HL-60/S4 (cell line): ENCODE data around the gene NELFE.
"Not testable (repeated sequence)": the region's sequence is repeated elsewhere in the genome, so short reads cannot be mapped to it uniquely, and the experiment has no call there.

ENCODE experiments used
- in situ Hi-C: fragments of 300-500 bp; cut with MboI; formaldehyde crosslinking; loops from 2 replicates; pipeline ENCODE4 v1.14.3; 2022; ENCODE audit warnings: low sequenced_read_pairs

Gene NELFE

DNA sequence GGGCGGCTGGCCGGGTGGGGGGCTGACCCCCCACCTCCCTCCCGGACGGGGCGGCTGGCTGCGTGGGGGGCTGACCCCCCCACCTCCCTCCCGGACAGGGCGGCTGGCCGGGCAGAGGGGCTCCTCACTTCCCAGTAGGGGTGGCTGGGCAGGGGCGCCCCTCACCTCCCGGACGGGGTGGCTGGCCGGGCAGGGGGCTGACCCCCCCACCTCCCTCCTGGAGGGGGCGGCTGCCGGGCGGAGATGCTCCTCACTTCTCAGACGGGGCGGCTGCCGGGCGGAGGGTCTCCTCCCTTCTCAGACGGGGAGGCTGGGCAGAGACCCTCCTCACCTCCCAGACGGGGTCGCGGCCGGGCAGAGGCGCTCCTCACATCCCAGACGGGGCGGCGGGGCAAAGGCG lies 17.3 kb upstream of the NELFE start:
- in situ Hi-C loops: not testable (repeated sequence)

DNA sequence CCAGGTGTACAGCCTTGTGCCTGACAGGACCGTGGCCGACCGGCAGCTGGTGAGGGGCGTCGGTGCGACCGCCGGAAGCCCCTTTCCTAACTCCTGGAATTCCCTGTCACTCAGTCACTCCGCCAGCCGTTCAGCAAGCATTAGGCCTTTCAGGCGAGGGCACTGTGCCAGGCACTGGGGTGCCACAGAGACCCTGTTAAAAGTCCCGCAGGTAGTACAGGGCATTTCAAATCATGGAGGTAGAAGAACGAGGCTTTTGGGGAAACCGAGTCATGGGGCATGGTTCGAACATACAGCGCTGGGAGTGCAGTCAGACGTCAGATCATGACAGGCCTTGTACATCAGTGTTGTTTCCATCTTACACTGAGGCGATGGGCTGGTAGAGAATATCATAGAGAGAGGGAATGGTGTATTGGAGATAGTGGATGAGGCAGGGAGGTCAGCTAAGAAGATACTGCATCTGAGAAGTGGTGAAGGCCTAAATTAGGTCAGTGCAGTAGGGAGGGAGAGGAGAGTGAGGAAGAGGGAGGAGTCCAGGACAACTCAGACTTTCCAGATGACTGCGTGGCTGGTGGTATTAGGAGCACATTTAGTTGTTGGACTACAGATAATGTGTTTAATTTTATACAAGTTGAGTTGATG lies 14.1 kb upstream of the NELFE start:
- in situ Hi-C loops: no loop called here

DNA sequence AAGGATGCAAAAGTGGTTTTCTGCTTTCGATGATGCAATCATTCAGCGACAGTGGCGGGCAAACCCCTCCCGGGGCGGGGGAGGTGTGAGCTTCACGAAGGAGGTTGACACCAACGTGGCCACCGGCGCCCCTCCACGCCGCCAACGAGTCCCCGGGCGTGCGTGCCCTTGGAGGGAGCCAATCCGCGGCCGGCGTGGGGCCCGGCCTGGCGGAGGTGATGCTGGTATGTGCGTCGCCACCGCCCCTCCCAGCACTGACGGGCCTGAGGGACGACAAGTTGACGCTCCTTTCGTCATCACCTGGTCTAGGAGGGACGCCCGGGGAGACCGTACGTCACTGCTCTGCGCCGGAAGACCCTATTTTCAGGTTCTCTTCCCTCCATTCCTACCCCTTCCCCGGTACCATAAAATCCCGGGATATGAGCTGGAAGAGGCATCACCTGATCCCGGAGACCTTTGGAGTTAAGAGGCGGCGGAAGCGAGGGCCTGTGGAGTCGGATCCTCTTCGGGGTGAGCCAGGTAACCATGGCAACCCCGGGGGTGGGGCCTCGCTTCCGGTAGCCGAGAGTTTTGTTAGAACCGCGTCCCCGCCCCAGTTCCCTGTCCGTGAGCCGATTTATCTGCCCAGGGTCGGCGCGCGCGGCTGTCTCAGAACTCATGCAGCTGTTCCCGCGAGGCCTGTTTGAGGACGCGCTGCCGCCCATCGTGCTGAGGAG lies 13.4 kb upstream of the NELFE start, which contains the start of gene DXO:
Gene DXO (minus strand): TSS at position 146 of the 716 bp plus-strand sequence. CDS start 463 bp downstream, outside the sequence.
- in situ Hi-C loops: no loop called here

DNA sequence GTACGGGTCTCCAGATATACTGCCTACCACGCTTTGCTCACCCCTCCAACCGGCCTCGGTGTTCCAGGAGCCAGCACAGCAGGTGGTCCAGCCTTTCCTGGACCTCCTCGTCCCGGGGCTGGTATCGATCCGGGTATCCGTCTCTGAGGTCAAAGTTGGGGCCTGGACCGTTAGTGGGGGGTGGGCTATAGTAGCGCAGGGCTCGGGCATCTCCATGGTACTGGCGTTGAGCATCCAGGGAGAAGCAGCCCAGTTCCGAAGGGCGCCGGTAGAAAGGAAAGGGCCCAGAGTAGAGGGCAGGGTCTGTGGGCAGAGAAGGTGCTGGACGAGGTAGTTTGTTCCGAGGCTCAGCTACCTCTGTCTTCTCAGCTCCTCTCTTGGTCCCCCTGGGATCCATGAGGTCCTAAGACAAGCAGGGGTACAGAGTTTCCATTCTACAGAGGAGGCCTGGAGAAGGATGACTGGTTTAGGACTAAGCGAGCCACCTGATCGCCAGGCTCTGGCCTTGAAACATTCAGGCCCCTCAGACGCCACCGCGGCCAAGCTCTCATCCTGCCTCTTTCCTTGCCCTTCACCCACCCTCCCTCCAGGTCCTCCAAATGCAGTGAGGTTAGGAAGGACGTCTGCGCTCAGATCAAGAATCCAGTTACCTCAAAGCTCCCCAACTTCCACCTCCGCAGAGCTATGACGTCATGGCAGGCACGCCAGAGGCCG lies 12.7 kb upstream of the NELFE start:
- in situ Hi-C loops: no loop called here

DNA sequence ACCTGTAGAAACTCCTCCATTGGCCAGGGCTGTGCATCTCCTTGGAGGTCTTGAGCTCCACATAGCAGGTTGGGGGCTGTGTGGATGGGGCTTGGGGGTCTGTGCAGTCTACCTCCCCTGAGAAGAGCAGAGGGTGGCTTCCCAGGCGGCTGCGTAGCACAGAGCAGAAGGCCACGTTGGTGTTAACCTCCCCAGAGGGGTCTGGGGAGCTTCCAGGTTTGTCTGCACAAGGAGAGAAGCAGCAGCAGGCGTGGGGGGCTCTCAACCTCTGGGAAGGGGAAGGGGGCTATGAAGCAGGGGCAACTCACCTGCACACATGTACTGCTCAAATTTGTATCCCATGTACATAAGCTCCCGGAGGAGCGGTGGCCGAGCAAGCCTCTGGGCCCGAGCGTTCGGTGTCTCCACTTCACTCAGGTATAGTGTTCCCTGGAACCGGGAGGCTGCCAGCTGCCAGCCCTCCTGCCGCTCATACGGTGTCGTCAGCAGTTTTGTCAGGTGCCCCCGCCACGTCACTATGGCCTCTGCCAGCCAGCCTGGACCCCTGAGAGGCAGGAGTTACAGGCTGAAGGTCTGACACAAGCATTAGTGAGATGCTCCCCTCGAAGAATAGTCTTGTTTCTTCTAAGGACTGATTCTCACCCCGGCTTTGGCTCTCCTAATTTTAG lies 12.0 kb upstream of the NELFE start:
- in situ Hi-C loops: no loop called here

DNA sequence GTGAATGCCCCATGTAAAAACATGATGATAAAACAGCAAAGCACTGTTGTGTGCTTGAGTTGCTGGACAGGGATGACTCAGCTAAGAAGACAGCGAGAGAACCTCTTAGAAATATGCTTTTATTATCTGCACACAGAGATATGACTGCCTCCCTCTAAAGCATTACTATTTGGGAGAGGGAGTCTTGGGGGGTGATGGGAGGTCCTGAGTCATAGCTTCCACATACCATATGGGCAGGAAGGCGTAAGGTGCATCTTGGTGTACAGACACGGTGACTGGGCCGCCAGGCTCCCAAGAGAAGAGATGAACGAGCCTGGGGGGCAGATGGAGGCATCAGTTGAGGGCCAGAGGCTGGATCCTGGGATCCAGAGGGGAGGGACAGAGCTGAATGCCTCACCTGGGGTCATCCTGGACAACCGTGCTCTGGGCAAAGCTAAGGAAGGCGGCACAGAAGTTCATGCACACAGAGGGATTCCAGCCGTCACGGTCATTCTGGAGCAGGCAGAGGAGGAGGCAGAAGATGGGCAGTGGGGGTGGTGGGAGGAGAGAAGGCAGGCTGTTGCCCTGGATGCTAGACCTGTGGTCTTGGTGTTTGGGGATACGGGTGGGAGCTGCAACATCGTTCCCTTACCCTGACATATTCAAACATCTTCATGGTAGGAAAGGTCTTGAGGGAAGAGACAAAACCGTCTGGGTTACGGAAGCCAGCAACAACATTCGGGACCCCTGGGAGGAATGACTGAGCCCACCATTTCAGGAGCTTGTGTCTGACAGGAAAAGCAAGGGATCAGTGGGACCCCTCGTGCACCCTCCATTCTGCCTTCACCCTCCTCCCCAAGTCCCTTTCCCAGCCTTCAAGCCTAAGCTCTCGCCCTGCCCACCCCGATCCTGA lies 11.2 kb upstream of the NELFE start:
- in situ Hi-C loops: no loop called here

DNA sequence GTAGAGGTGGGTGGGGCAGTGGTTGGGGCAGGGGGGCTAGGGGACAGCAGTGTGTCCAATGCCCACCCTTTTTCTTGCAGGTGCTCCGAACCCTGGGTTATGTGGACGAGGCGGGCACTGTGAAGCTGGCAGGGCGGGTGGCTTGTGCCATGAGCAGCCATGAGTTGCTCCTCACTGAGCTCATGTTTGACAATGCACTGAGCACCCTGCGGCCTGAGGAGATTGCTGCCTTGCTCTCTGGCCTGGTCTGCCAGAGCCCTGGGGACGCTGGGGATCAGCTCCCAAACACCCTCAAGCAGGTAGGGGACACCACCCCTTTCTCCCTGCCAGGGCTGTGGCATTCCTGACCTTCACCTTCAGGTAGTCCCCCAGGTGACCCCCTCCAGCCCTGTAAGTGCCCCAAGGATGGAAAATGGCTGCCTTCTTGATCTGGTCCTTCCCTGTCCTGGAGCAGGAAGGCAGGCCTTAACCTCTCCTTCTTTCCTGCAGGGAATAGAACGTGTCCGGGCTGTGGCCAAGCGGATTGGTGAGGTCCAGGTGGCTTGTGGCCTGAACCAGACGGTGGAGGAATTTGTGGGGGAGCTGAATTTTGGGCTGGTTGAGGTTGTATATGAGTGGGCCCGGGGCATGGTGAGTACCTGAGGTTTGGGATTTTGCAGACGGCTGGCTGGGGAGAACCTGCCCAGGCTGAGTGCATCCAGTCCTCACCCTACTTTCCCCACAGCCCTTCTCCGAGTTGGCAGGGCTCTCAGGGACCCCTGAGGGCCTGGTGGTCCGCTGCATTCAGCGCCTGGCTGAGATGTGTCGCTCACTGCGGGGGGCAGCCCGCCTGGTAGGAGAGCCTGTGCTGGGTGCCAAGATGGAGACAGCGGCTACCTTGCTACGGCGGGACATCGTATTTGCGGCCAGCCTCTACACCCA lies 10.3 kb upstream of the NELFE start:
- in situ Hi-C loops: no loop called here

GRCh38 chr6:31968326-31968725 lies 9.6 kb upstream of the NELFE start:
- in situ Hi-C loops: no loop called here

DNA sequence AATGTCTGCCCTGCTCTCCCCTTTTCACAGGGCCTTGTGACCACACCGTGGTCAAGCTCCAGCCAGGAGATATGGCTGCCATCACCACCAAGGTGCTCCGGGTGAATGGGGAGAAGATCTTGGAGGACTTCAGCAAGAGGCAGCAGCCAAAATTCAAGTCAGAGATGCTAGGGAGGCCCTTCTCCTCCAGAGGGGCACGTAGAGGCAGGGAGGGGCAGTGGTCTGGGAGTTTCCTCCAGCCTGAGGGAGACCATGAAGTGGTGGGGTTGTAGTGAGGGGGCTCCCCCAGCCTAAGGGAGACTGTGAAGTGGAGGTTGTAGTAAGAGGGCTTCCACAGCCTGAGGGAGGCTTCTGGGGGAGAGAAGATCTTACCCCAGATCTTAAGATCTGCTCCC lies 9.2 kb upstream of the NELFE start:
- in situ Hi-C loops: no loop called here

GRCh38 chr6:31966997-31967925 lies 8.5 kb upstream of the NELFE start:
- in situ Hi-C loops: no loop called here

- in situ Hi-C loops: no loop called here
Measured at GRCh38 chr6:31966506-31966905, 7.7 kb upstream of the NELFE start.

DNA sequence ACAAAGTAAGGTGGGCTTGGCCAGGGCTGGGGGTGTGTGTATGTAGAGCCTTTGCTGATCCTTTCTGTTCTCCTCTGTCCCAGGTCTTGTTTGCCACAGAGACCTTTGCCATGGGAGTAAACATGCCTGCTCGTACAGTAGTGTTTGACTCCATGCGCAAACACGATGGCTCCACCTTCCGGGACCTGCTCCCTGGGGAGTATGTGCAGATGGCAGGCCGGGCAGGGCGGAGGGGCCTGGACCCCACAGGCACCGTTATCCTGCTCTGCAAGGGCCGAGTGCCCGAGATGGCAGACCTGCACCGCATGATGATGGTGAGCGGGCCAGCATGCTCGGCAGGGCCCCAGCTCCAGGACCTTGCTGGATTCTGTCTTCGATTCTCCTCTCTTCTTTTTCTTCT lies 6.9 kb upstream of the NELFE start:
- in situ Hi-C loops: no loop called here

GRCh38 chr6:31963921-31964320 lies 5.2 kb upstream of the NELFE start:
- in situ Hi-C loops: no loop called here

- in situ Hi-C loops: no loop called here
Measured at GRCh38 chr6:31961616-31962015, 2.8 kb upstream of the NELFE start.

DNA sequence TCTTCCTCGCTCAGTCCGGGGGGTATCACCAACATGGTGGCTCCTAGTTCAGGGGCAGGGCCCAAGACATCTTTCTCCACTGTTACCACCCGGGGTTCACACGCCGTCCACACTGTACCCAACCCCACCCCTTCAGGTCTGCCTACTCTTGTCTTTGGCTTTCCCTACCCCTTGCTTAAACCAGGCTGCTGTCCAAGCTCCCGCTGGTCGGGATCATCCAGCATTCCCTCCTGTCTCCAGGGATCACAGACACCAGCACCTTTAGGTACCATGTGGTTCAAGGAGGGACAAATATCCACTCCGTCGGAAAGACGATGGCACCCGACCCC lies 395 bp downstream of the NELFE start:
- in situ Hi-C loops: no loop called here

DNA sequence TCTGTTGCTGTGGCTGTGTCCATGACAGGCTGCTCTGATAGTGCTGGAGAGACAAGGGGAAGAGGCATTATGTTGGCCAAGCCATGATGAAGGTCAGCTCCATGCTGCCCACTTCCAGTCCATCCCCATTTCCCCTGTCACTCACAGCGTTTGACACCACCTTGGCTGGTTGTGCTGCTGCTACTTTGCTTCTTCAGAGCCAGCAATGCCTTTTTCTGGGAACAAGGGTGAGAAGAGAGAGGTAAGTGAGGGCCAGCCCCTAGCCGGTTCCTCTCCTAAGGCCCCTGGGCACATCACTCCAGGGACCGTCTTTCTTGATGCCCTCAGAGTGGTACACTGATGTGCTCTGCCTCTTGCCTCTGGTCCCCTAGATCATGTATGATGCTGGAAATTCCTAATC lies 2.0 kb downstream of the NELFE start:
- in situ Hi-C loops: no loop called here

DNA sequence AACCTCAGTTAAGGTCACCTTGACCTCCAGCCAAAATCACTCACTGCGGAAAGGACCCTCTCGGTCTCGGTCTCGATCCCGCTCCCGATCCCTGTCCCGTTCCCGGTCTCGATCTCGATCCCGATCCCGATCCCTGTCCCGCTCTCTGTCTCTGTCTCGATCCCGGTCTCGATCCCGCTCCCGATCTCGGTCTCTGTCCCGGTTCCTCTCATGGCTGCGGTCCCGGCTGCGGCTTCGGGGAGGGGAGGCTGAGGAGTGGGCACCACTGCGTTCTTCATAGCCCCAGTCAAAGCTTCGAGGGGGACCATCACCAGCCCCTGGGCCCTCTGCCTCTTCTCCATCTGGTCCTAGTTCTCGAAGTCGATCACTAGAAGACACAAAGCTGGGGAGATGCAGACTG lies 4.3 kb downstream of the NELFE start:
- in situ Hi-C loops: no loop called here

- in situ Hi-C loops: no loop called here
Measured at GRCh38 chr6:31952890-31953289, 5.9 kb downstream of the NELFE start.
